ENCODE measurements around the gene CUTA.

Gene CUTA

DNA sequence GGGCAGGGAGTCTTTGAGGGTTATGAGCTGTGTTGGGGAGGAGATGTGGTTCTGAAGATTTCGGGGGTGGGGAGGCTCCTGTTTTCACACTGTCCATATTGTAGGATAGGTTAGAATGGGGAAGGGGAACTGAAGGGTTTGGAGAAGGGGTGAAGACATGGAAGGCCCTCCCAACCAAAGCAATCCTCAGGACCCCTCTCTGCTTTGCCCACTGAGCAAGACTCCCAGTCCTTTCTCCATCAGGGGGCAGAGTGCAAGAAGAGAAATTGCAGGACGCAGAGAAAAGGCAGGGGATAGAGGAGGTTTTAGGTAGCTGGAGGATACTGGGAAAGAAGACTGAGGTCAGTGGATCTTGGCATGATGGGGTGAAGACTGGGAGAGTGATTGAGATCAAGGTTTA lies 5.9 kb upstream of the CUTA start:
- DNase-seq (ENCODE audit: low read depth): no peak

DNA sequence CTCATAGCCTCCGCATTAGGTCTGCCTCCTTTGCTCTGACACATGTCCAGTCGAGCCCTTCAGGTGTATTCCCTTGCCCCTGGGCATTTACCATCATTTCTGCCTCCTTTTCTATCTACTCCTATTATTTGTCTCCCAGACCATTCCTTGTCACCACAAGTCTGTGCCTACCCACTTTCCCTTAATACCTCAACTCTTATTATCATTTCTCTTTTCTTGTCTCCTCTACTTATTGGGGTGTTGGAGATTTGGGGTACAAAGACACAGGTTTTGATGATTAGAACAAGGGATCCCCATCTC lies 3.4 kb upstream of the CUTA start:
- no peak for DNase-seq (ENCODE audit: low read depth)

DNA sequence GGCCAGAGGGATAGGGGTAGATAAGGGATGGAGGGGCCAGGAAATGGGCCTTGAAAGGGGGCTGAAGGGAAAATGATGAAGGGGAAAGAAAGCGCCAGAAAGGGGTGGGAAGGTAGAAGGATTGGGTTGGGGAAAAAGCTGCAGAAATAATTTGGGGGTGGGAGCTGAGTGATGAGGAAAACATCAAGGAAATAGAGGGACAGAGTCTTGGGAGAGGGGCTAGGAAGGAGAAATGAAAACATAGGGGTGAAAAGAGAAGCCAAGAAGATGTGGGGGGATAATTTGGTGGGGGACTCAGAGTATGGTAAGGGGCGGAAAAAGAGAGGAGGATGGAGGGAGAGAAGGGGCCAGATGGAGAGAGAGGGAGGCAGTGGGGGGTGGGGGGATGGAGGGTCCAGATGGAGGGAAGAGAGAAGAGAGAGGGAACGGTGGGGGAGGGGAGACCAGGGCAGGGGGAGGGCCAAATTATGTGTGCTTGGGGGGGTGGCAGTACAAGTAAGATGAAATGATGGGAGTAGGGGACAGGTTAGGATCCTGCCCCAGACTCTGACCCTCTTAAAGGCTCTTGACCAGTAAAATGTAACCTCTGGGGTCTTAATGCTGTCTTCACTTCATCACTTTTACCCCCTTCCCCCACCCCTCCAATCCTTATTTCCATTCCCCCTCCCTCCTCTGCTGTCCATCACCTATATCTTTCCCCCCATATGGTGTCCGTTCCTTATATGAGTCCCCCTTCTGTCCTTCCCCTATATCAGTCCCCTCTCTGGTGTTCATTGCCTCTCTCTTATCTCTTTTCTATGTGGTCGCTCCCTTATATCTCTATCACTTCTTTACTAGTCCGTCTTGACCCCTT lies 2.8 kb upstream of the CUTA start:
- peak; percentile 29 for DNase-seq (ENCODE audit: low read depth)

DNA sequence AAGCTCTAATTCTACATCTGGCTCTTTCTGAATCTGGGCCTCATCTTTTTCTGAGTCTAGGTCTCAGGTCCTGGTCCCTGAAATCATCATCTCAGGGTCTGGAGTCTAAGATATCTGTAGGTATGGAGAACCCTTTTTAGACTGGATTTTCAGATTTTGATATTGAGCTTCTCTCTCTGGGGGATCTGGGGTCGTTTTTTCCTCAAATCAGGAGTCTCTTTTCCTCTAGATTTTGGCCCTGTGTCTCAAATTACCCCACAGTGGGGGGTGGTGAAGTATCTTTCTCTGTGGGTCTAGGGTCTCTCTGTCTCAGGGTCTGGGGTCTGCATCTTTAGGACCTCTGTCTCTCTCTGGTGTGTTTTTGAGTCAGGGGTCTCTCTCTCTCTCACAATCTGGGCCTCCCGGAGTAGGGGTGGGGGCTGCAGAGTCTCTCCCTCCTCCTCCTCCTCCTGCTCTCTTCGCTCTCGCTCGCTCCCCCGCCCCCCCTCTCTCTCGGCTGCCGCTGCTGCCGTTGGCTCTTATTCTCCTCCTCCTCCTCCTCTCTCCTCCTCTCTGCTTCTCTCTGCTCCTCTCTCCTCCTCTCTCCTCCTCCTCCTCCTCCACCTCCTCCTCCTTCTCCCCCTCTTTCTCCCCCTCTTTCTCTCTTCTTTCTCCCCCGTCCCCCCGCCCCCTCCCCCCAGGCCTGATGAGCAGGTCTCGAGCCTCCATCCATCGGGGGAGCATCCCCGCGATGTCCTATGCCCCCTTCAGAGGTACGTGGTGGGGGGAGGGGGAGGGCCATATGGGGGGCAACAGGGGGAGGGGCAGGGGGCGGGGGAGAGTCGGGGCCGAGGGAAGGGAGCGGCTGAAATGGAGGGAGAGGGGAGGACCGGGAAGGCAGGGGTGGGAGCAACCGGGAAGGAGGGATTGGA lies 1.9 kb upstream of the CUTA start, which contains the start of gene SYNGAP1:
Gene SYNGAP1, plus strand, starts transcription at position 486 of the 911 bp plus-strand sequence. Its CDS starts 200 bp downstream, at position 686.
- peak; percentile 61 for DNase-seq (ENCODE audit: low read depth)

DNA sequence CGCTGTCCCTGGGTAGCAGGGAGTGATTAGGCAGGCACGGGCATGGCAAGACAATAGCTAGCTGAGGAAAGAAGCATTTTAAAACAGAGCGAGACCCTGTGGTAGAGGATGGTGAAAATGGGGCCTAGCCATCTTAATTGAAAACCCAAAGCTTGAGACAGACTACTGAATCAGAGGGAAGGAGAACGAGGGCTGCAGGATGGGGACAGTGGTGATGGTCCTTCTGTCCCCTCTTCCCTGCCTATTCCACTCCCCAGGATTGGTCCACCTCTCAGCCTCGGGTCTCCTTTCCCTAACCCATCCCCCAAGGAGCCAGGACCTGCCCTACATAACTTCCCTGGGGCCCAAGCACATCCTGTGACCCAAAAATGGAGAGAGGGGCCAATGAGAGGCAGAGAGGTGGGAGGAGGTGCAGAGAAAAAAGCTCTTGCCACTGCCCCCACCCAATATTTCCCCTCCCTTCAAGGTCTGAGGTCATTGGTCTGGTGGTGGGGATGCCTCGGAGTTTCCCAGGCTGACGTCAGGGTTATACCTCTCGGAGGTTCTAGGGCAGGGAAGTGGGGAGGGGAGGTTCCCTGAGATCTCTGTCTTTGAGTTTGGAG lies 884 bp upstream of the CUTA start:
- DNase-seq (ENCODE audit: low read depth): peak; percentile 33

DNA sequence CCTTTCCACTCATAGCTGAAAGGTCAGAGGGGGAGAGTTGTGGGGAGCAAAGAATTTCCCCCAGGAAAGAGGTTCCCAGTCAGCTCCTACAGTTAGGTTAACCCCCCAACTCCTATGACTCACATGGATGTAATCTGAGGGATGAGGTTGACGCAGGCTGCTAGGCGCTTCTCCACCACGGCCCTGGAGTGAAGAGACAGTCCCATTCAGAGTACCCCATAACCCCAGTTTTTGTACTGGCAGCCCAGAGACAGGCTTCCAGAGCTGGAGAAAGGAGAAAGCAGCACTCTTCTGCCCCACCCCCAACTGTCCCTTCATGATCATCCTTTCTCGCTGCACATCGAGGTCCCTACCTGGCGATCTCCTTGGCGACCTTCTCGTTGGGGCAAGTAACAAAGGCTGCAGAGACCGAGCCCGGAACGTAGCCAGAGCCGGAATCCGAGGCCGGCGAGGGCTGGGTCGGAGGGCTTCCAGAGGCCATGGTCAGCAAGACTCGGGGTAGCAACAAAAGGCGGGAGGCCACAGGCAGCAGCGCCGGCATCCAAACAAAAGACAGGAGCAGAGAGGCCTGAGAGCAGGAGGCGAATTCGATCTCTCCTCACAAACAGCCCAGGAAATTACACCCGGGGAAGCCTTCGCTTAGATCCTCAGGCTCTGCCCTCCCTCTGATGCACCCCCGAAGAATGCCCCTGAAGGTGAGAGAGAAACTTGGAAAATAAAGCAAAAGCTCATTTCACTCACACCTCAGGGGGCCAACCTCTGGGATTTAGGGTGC lies 592 bp downstream of the CUTA start:
- DNase-seq (ENCODE audit: low read depth): peak; percentile 99

DNA sequence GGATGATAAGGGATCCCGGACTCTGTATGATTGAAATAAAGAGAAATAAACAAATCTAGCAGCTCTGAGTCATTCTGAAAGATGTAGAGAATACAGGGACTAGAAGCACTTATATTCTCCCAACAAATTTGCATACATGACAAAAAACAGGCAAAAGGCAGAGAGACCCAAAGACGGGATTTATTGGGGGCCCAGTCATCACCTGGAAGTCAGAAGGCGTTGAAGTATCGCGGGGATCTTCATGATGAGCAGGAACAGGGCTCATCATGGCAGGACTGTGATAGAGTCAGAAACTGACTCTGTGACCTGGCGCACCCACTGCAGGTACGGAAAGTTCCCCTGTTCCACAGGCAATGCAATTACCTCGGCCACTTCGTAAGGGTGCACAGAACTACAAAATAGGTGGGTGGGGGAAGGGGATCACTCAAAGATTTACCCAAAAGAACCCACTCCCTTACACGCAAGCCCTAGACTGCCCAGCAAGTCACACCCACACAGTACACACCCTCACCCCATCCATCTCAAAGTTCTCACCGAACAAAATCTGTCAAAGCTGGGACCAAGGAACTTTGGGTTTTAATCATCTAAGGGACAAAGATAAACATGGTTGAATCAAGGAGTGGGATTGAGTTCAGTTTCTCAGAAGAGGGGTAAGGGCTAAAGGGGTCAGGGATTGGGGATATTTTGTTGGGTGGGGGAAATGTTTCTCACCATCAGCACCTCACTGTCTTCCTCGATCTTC lies 1.4 kb downstream of the CUTA start:
- DNase-seq (ENCODE audit: low read depth): peak; percentile 67

DNA sequence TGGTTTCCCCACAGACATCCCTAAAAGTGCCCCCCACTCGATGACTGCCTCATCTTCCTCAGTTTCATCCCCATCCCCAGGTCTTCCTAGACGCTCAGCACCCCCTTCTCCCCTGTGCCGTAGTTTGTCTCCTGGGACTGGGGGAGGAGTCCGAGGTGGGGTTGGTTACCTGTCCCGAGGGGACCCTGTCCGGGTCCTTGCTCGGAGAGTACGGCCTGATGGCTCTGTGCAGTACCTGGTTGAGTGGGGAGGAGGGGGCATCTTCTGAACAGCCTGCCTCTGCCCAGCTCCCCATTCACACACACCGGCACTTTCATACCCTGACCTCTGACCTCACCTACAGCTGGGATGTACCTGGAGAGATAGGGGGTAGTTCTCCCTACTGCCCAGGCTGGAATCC lies 2.1 kb downstream of the CUTA start:
- no peak for DNase-seq (ENCODE audit: low read depth)

DNA sequence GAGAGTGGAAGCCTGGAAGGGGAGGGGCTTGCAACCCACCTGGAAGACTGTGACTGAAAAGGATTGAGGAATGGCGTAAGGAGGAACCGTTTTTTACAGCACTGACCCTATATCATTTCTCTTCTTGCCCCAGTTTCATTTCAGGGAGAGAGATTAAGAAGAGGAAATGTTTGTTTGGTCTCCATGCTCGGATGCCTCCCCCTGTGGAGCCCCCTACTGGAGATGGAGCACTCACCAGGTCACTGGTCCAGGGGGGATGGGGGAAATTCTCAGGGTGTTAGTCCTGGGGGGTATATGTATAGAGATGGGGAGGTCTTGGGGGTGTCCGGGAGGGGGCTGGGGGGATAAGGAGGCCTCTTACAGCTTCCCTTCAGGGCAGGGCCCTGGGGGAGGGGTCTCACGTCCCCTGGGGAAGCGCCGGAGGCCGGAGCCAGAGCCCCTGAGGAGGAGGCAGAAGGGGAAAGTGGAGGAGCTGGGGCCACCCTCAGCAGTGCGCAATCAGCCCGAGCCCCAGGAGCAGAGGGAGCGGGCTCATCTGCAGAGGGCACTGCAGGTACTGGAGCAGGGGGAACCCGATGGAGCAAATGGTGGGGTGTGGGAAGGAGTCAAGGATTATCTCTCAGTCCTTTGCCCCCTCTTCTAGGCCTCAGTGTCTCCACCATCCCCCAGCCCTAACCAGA lies 3.2 kb downstream of the CUTA start:
- DNase-seq (ENCODE audit: low read depth): peak; percentile 49

DNA sequence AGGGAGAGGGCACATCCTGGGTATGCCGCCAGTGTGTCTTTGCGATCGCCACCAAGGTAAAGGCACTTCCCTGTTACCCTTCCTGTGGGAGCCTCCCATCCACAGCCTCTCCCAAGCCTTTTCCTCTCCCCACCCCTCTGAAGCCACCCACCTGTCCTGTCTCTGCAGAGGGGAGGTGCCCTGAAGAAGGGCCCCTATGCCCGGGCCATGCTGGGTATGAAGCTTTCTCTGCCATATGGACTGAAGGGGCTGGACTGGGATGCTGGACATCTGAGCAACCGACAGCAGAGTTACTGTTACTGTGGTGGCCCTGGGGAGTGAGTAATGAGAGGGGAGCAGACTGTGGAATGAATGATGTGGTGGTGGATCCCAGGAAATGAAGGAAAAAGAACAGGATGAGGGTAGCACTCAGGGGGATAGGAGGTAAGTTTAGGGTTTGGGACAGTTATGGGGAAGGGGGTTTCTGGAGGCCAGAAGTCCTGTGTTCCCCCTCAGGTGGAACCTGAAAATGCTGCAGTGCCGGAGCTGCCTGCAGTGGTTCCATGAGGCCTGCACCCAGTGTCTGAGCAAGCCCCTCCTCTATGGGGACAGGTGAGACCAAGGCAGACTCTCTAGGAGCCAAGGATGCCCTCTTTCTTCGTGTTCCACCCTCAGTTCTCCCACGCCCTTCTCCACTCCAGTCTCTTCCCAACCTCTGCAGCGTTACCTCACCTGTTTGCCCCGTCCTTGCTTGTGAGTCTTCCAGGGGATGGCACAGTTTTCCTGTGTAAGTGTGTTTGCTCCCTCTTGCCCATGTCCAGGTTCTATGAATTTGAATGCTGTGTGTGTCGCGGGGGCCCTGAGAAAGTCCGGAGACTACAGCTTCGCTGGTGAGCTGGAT lies 4.4 kb downstream of the CUTA start:
- no peak for DNase-seq (ENCODE audit: low read depth)

DNA sequence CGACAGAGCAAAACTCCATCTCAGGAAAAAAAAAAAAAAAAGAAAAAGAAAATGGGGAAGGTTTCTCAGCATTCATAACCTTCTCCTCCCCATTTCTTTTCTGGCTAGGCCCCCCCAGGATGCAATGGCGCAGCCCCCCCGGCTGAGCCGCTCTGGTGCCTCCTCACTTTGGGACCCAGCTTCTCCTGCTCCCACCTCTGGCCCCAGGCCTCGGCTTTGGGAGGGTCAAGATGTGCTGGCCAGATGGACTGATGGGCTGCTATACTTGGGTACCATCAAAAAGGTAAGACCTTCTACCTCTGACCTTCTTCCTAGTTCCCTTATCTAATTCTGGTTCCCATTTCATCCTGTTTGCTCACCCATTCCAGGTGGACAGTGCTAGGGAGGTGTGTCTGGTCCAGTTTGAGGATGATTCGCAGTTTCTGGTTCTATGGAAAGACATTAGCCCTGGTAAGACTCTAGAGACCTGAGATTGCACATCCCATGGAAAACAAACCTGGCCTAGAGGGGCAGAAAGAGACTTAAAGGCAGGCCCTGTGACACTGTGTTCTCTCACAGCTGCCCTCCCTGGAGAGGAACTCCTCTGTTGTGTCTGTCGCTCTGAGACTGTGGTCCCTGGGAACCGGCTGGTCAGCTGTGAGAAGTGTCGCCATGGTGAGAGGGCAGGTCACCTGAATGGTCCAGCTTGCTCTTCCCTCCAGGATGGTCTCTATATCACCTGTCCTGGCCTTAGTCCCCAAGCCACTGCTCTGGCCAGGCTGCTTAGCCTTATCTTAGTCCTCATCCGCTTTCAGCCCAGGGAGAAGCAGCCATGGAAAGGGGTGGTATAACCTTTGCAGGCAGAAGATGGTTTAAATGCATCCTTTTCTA lies 5.5 kb downstream of the CUTA start:
- no peak for DNase-seq (ENCODE audit: low read depth)

DNA sequence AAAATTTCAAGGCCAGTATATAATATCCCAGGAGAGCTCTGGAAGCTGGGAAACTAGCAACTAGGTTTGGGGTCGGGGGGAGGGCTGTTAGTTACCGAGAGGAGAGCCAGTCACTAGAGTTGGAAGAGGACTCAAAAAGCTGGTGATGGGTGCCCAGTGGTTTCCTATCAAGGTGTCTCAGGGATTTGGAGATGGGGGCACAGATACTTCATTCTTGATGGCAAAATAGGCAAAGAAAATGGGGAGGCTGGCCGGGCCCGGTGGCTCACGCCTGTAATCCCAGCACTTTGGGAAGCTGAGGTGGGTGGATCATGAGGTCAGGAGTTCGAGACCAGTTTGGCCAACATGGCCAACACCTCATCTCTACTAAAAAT lies 6.3 kb downstream of the CUTA start:
- no peak for DNase-seq (ENCODE audit: low read depth)

DNA sequence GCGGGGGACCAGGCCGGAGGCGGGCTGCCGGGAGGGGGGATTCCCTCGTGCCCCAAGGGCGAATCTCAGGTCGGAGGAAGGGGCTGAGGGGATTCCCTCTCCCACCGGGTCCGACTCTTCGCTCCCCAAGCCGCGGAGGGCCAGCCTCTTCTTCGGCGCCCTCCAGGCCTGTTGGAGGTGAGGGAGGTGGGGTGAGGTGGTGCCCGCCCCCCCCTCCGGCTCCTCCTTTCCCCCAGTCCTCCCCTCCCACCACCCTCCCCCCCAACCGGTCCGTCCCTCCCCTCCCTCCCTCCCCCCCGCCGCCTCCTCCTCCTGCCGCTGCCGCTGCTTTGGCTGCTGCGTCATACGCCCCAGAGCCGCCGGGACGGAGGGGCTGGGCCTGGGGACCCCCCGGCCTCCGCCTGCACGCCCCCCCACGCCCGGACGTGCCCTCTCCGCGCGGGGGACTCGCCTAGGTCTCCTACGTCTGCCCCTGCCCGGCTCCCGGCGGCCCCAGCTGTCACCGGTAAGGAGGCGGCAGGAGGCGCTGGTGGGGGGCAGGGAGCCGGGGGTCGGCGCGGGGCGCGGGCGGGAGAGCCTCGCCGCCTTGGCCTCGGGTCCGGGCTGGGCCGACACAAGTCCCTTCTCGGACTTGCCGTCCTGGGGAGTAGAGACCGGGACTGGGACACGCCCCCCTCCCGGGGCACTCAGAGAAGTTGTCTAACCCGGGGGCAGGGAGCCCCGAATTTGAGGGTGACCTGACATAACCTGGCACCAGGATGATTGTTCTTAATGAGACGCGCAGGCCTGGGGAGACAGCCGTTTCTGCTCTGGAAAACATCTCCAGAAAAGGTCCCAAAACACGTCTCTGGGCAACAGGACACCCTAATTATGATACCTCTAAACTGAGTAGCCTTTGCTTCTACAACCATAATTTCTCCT lies 6.9 kb downstream of the CUTA start, which contains the start of gene PHF1:
Gene PHF1, plus strand, starts transcription at position 304 of the 921 bp plus-strand sequence. CDS start 1,250 bp downstream, outside the sequence.
- DNase-seq (ENCODE audit: low read depth): peak; percentile 84

DNA sequence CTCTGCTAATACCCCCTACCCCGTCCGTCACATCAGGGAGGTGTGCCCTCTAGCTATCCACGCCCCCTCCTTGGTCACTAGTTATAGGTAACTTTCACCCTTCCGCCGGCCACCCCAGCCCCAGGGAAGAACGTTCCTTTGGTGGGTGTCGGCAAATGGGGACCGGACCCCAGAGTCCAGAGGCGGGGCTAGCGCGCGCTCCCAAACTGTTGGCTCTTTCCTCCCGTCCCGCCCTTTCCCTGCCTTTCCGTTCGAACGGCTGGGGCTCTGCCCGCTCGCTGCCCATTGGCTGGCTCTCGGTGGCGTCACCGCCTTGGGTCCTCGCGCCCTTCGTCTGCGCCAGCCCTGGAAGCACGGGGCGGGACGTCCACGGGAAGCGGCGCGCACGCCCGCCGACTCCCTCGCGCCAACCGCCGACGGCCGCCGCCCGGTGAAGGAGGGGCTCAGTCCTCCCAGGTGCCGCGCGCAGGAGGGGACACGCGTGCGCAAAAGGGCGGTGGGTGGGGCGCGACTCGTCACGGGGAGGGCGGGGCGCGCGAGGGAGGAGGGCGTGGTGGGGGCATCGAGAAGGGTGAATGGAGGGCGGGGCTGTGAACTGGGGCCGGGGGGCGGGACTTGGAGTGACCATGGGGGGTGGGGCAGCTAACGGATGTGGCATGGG lies 7.7 kb downstream of the CUTA start:
- peak; percentile 98 for DNase-seq (ENCODE audit: low read depth)

DNA sequence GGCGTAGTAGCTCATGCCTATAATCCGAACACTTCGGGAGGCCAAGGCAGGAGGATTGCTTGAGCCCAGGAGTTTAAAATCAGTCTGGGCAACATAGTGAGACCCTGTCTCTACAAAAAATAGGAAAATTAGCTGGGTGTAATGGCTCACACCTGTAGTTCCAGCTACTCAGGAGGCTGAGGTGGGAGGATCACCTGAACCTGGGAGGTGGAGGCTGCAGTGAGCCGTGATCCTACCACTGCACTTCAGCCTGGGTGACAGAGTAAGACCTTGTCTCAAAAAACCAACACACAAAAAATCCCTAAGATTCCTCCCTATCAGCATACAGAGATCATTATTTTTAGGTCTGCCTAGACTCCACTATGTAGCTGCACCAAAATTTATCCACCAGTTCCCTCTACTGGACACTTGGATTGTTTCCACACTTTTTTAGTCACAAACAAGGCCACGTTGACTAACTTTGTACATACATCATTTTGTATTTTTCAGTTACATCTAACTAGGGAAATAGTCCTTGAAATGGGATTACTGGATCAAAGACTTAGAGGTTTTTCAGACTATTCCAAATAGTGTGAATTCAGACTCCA lies 10.7 kb downstream of the CUTA start:
- DNase-seq (ENCODE audit: low read depth): peak; percentile 65

DNA sequence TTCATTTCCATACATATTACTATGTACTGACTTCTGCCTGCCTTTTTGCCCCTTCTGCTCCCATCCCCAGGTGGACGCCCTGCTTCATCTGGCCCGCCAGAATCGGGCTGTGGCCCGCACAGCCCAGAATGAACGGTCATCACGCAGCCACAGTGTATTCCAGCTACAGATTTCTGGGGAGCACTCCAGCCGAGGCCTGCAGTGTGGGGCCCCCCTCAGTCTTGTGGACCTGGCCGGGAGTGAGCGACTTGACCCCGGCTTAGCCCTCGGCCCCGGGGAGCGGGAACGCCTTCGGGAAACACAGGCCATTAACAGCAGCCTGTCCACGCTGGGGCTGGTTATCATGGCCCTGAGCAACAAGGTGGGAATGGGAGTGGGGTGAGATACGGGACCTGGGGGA lies 11.8 kb downstream of the CUTA start:
- no peak for DNase-seq (ENCODE audit: low read depth)
